ENCODE data around the gene EPX.

The EPX gene

DNA sequence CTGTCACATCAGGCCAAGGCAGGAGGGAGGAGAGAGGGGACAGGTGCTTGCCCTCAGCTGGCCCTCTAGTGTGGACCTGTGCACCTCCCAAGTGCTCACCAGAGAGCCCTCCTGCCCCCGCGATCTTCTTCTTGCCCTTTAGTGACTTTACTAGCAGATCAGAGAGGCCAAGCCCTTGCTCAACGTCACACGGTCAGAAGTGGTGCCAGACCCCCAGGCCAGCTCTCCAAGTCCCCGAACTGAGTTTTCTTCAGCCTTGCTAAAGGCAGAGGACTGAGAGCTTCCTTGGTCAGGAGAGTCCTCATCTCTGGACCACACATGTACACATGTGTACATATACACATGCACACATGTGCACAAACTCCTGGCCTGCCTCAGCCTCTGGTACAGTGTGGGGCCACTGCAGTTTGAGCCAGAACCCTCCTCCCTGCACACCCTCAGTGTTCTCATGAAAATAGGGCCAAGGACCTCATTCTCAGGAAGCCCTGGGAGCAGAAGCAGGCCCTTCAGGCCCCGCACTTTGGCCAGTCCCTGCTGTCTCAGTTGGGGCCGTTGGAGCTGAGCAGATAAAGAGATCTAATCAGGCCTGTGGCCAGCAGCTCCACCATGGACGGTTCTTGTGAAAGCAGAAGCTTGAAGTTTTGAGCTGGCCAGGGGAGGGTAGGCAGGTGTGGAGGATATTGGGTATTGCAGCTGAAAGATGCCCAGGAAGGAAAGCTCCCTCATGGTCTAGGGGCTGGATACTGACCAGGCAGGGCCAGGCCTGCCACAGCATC lies 7.4 kb upstream of the EPX start:
- intact Hi-C loops (cut with DNase I) = no loop called here
- no peak for DNase-seq

DNA sequence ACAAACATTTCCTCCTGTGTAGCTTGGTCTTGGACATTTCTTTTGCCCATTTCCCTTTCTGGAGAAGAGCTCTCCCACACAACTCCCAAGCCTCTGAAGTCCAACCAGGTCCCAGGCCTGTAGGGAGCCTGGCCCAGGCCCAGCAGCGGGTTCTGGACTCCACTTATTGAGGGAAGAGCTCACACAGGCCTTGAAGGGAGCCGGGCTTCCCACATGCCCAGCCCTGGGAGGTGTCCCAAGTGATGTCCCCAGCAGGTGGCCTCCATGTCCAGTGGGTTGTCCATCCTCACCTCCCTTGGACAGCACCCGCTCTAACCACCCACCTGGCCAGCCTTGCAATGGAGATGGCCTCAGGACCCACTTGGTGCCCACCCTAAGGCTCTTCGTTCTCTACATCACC lies 5.9 kb upstream of the EPX start:
- no peak for DNase-seq
- intact Hi-C loops (cut with DNase I) = no loop called here

DNA sequence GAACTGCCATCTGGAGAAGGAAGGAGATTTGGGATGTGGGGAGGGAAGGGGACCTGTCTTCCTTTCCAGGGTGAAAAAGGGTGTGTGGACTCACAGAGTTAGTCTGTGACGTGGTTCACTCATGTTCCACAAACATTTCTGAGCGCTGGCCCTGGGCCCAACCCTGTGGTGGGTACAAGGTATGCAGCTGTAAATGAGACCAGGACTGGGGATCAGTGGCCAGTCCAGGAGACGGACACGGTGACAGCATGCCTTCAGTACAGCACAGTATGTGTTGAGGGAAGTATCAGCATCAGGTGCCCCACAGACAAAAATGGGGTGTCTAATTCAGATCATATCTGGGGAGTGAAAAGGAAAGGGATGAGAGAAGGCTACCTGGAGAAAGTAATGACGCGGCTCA lies 5.5 kb upstream of the EPX start:
- DNase-seq = no peak
- intact Hi-C loops (cut with DNase I) = no loop called here

DNA sequence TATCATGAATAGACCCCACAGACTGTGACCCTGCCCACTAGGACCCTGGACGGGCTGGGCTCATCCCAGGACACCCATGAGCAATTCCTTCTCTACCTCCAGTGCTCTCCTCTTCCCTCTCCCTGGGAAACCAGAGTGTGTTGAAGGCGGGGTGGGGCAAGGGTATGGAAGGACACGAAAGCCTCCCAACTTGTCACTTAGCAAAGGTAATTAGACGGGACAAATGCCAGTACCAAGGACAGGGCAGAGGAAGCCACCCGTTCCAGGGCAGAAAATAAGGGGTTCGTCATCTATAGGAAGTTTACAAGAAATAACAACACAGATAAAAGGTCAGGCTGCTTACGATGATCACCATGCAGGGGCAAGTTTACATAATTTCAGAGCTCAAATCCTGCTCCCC lies 4.9 kb upstream of the EPX start:
- no peak for DNase-seq
- intact Hi-C loops (cut with DNase I) = no loop called here

DNA sequence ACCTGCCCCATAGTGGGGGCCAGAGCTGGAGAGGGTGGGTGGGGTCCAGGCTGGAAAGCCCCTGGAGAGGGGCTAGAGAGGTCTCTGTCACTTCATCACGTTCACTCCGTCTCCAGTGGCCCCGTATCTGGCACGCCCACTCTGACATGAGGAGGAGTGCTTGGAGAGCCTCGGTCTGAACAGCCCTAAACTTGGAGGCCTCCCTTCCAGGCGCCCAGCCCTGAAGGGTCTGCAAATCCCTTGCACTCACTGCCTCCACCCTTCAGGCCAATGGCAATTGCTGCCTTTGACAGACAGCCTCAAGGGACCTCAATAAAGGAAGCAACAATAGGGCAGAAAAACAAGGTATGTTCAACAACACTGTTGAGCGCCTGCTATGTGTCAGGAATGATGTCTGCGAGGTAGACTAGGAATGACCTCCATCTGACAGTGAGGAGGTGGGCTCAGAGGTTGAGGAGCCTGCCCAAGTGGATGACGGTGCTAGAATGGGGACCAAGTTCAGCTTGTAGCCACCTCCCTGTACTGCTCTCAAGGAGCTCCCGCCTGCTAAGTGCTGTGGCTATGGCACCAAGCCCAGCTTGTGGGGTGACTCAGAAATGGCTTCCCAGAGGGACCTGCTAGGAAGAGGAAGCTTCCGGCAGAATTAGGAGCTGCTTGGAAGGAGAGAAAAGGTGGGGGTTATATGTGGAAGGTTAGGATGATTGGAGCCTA lies 2.9 kb upstream of the EPX start:
- peak in 9 of 10 donors; percentile 20 to 95 (median 54) for DNase-seq
- intact Hi-C loops (cut with DNase I) = no loop called here

DNA sequence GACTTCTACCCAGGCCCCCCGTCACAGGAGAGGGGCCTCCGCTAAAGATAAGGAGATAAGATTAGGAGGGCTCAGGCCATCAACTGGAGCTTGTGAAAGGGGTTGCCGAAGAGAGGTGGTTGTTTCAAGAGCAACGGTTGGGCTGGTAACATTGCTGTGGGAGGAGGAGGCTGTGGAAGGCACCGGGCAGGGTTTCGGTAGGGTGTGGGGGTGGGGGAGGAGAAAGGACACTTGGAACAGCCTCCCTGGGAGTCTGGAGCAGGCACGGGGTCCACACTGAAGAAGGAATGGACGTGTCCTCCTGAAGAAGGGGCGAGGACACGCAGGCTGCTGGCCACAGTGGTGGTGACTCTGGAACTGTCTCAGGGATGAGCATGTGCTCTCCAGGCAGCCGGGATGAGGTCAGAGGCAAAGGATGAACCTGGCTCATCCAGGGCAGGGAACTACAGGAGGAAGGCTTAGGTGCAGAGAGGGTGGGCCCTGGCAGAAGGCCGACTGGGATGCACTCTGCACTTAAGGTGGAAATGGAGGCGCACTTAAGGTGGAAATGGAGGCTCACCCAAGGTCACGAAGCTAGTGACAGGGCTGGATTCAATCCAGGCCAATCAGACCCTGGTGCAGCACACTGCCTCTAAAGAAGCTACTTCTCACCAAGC lies 1.2 kb upstream of the EPX start:
- no peak for DNase-seq
- intact Hi-C loops (cut with DNase I) = no loop called here

DNA sequence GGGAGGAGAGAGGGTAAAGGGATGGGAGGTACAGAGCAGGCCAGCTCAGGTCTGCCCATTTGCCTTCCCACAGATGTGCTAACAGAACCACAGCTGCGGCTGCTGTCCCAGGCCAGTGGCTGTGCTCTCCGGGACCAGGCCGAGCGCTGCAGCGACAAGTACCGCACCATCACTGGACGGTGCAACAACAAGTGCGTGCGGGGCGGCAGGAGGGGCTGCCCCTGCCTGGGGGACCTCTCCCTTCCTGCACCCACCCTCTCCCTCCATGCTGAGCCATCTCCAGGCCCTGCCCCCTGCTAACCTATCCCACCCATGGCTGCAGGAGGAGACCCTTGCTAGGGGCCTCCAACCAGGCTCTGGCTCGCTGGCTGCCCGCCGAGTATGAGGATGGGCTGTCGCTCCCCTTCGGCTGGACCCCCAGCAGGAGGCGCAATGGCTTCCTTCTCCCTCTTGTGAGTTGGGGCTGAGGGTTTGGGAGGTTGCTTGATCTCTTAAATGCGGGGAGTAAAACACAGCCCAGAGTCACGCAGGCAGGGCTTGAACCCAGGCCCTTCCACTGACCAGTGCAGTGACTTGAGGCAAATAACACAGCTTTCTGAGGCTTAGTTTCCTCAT lies 1.2 kb downstream of the EPX start:
- no peak for DNase-seq
- intact Hi-C loops (cut with DNase I) = no loop called here

DNA sequence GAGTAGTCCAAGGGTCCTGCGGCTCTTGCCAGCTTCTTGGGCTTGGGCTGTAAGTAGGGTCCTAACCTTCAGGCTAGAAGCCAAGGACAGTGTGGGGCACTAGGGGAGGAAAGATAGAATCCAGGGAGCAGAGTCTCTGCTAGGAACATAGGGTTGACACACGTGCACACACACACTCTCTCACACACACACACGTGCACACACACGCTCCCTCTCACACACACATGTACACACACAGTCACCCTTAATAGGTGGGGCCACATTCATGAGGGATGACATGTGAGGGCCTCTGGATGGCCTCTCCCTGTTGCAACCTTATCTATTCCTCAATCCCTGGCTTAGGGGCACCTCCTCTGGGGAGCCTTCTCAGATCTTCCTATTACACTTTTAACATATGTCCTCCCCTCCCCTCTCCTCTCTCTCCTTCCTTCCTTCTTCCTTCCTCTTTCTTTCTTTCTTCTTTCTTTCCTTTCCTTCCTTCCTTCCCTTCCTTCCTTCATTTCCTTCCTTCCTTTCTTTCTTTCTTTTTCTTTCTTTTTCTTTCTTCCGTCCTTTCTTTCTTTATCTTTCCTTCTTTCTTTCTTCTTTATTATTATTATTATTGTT lies 3.1 kb downstream of the EPX start:
- no peak for DNase-seq
- intact Hi-C loops (cut with DNase I) = no loop called here

DNA sequence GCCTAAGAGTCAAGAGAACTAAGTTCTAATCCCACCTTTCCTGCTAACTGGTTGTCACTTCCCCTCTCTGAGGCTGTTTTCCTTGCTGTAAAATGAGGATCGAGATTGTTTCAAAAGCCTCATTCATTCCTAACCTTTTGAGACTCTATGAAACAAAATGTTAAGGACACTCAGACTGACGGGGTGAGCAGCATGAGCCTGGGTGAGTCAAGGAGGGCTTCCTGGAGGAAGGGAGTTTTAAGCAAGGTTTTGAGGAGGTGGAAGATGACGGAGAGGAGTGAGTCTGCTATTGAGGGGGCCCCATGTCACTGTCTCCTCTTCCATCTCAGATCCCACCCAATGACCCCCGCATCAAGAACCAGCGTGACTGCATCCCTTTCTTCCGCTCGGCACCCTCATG lies 4.1 kb downstream of the EPX start:
- intact Hi-C loops (cut with DNase I) = no loop called here
- DNase-seq = no peak

DNA sequence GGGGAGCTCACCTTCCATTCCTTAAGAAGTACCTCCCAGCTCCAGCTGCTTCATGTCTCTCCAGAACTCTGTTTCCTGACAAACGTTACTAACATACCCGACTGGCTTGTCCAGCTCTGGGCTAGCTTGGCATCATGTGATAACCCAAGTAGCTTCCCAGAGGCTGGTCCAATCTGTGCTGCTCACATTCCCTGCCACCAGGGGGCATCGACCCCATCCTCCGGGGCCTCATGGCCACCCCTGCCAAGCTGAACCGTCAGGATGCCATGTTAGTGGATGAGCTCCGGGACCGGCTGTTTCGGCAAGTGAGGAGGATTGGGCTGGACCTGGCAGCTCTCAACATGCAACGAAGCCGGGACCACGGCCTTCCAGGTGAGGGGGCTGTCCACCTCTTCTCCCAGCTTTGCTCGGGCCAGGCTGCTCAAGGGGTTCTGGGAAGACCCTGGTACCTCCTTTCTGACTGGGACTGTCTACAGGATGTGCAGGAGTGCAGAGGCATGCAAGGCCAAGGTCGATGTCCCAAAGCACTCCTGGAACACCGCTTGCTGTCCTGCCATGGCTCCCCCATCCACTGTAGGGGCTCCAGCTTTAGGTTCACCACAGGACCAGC lies 7.6 kb downstream of the EPX start:
- peak in 3 of 10 donors; percentile 6 to 35 (median 30) for DNase-seq
- intact Hi-C loops (cut with DNase I) = no loop called here

DNA sequence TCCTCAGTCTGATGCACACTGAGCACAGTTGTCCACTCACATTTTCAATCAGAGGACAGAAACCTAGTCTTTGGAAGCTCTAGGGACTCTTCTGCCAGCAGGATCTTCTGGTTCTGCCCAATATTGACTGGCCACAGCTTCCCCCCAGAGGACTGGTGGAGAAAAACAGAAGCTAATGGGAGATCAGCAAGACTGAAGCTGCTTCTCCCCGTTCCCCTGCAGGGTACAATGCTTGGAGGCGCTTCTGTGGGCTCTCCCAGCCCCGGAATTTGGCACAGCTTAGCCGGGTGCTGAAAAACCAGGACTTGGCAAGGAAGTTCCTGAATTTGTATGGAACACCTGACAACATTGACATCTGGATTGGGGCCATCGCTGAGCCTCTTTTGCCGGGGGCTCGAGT lies 10.3 kb downstream of the EPX start:
- intact Hi-C loops (cut with DNase I) = no loop called here
- DNase-seq = no peak

DNA sequence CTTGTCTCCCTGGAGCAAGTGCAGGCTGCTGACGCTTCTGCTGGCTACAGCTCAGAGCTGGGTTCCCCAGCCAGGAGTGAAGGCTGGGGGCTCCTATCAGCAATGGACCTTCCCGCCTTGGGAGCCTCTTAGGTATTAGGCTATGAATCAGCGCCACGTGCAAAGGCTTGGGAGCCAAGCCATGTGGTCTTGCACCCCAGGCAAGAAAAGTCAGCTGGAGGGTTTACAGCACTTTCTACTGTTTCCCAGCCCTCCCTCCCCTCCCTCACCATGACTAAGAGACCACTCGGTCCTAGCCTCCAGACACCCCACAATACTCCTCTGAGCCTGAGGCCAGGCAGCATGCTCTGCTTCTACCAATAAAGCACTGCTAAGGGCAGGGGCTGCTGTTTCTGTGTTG lies 12.3 kb downstream of the EPX start:
- no peak for DNase-seq
- intact Hi-C loops (cut with DNase I) = no loop called here

DNA sequence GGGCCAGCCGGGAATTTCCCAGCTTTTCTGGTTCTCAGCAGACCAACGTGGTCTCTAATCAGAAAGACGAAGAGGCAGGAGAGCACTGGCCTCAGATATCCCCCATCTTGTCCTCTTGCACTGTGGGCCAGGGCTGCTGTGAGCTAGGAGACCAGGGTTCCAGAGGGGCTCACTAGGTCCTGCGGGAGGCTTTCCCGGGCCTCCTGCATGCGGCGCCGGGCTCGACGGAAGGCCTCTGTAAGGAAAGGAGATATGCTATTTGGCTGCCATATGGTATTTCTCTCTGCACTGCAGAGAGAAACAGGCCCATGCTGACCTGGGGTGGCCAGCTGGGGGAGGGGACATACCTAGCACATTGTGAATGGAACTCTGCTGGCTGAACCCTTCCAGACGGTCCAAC lies 13.4 kb downstream of the EPX start:
- DNase-seq = no peak
- intact Hi-C loops (cut with DNase I) = no loop called here

DNA sequence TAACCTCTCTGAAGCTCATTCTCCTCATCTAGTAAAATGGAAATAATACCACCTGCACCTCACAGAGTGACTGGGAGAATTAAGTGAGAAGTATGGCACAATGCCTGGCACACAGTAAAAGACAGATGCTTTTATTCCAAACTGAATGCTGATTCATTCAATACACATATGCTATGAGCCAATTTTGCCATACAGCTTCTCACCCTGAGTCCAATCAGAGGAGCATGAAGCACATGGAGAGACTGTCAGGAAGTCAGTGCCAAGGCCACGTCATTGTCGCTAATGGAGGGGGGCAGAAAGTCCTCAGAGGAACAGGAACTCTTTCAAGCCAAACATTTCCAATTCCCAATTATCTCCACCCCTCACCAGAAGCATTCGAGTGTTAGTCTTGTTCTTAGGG lies 14.9 kb downstream of the EPX start:
- intact Hi-C loops (cut with DNase I) = no loop called here

DNA sequence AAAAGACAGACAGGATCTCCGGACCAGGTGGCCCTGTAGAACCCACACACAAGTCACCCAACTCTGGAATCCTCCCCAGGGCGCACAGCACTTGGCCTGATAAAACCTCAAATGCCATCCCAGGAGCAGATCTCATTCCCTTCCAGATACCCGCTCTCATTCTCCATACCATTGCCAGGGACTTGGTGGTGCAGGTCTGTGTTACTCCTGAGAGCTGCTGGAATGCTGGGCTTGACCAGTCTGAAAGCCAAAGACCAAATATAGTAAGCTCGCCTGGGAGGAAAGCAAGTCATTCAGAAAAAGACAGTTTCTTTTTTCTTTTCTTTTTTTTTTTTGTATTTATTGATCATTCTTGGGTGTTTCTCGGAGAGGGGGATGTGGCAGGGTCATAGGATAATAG lies 15.8 kb downstream of the EPX start:
- no peak for DNase-seq
- intact Hi-C loops (cut with DNase I) = no loop called here

More for the DNA sequence above, 14.9 kb downstream of the EPX start:
- no peak for DNase-seq

DNA sequence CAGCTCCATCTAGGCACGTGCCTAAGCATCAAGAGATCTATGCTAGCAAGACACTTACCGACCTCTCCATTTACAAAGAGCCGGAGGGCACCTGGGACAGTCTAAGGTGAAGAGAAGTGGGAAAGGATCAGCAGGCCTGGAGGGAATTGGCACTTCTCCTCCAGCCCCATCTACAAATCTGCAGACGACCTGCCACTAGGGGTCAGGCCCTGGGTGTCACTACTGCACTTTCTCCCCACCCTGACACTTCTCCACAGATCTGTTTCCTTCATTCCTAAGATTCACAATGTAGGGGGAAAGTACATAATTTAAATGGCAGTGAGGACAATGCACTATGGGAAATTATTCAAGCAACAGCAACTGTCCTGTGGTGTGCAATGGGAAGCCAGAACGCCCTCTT lies 18.4 kb downstream of the EPX start:
- no peak for DNase-seq
- intact Hi-C loops (cut with DNase I) = no loop called here

DNA sequence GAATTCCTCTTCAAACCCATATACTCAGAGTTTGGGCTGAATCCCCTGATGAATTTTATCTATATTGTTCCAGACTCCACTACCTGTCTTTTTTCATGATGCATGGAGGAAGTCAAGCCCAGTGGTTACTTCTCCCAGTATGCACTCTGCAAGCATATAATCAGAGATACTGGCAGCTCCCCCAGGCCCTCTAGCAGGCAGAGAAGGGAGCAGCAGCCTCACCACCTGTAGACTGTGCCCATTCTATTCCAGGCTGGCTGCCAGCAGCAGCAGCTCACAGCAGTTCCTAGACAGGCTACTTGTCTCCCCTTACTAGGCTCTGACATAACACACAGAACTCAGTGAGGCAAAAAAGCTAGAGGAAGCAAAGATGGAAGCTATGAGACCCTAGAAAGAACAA lies 23.2 kb downstream of the EPX start:
- intact Hi-C loops (cut with DNase I) = no loop called here
- no peak for DNase-seq

DNA sequence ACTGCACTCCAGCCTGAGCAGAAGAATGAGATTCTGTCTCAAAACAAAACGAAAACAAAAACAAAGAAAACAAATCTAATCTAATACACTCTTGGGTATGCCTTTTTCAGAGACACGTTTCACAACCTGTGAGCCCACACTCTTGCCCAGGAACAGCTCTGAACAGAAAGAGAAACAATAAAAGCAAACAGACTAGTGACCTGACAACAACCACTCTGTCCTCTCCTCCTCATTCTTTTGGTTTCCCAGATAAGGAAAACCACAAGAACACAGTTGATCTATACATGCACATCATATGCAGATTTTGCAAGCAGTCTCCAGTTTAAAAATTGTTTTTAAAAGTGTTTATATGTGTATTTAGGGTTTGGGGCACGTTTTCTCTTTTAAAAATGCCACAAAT lies 25.2 kb downstream of the EPX start:
- intact Hi-C loops (cut with DNase I) = no loop called here
- DNase-seq = no peak

DNA sequence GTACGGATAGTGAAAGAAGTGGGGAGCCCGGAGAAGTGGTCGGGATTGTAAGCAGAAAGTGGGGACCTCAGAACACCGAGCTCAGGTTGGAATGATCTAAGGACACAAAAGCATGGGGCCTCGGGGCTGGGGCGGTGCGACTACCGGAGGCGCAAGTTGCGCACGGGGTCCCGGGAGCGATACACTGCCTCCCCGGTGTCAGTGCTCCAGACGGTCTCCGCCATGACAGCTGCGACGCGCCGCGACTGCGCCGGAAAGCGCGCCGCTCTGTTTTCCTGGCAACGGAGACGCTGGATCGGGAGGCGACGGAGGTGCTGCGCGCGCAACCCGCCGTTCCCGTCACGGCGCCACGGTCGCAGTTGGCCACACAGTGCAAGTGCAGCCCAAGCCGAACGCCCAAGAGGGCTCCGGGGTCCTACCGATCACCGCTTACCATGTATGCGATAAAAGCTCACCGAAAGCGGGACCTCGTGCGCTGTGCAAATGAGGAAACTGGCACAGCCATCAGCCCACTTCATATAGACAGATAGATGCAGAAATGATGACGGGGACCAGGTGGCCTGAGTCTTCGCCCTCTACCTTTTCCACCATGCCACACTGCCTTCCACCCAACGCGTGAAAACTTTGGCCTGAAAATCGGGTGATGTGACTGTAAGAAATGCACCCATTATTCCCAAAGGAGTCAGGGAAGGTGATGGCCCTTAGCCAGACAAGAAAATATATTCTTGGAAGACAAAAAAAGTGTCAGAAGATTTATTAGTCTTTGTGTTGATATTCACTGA lies 26.7 kb downstream of the EPX start, which contains the start of gene MKS1:
TSS of gene MKS1 (minus strand) at position 249 of the 782 bp plus-strand sequence. CDS start at position 224, 25 bp downstream.
- intact Hi-C loops (cut with DNase I) = no loop called here
- peak; percentile 93 to 99 (median 94) for DNase-seq

DNA sequence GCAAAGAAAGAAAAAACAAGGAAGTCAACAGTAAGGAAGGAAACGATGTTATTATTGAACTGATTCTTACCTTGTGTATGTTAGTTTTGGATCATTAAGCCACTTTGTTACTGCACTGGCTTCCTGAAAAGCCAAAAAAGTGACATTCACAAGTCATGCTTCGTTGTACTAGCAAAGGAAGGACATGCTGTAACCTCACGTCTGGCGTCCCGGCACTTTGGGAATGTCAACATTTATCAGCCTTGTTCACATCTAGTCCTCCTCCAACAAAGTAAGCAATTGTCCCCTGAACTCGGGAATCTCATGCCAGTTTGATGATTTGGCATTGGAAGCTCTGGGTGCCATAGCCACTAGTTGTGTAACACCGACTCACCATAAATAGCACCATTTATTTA lies 27.3 kb downstream of the EPX start:
- intact Hi-C loops (cut with DNase I) = no loop called here
- no peak for DNase-seq

All from posterior cingulate gyrus (tissue), 11 donors.